Nephron progenitor cell (in vitro differentiated cells): ENCODE measurements around the gene MGLL.

Experiments
- DNase-seq: peaks from one replicate; pipeline ENCODE4 v3.0.0; 2021
- H3K27ac Mint-ChIP-seq: 2 replicates; pipeline ENCODE4 v1.8.0; 2021; ENCODE audit warnings: mild to moderate bottlenecking, moderate library complexity, mixed read lengths
- H3K27me3 Mint-ChIP-seq: 2 replicates; pipeline ENCODE4 v1.8.0; 2021; ENCODE audit warnings: mild to moderate bottlenecking, low read depth, mixed read lengths; ENCODE audit not compliant: poor library complexity
- H3K36me3 Mint-ChIP-seq: 2 replicates; pipeline ENCODE4 v1.8.0; 2021; ENCODE audit warnings: low read depth, mixed read lengths
- H3K4me1 Mint-ChIP-seq: 2 replicates; pipeline ENCODE4 v1.8.0; 2021; ENCODE audit warnings: mixed read lengths
- H3K4me3 Mint-ChIP-seq: 2 replicates; pipeline ENCODE4 v1.8.0; 2021; ENCODE audit warnings: mild to moderate bottlenecking, moderate library complexity, mixed read lengths
- H3K9me3 Mint-ChIP-seq: 2 replicates; pipeline ENCODE4 v1.8.0; 2021; ENCODE audit warnings: mild to moderate bottlenecking, moderate library complexity, mixed read lengths
- CTCF ChIP-seq: fragments of 200-600 bp; sonication (generic); IDR thresholded peaks from 2 replicates; pipeline ENCODE4 v1.5.0; 2021; ENCODE audit warnings: antibody characterized with exemption

The MGLL gene

DNA sequence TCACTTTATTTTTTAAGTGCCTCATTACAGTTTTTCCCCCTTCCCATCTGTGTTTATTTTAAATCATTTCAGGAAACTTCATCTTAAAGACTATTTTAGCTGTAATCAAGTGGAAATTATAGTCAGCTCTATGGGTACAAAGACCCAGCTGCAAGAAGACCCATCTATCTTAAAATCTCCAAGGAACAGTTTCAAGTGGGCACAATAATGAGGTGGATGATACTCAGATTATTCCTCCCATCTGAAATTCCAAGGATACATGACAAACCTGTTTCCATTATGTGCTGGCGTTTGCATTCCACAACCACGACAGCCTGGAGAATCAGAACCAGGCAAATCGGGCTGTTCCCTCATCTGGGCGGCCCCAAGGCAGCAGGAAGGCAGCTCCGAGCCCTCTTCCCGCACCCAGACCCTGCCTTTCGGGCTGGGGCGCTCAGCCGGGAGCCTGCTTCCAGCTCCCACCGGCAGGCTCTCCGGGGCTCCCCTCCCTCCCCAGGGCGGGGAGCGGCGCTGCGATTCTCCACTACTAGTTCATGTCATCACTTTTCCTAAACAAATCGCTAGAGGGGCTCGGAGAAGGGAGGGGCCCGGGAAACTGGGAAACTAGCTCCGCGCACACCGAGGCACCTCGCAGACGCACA, at the start of gene MGLL:
MGLL (minus strand) TSS at position 475 of the 641 bp plus-strand sequence; CDS start at position 278, 197 bp downstream.
- no peak within 1 kb of the TSS for H3K27ac Mint-ChIP-seq
- H3K27me3 Mint-ChIP-seq, result peaks cover 62% of the 10 kb centered on the region
- peaks cover 13% of the 10 kb centered on the region for H3K9me3 Mint-ChIP-seq
- peak; percentile 55 for DNase-seq
- H3K36me3 Mint-ChIP-seq, result no peaks in the 10 kb centered on the region
- peak within 1 kb of the TSS; percentile 91 for H3K4me3 Mint-ChIP-seq
- H3K4me1 Mint-ChIP-seq, result peaks cover 31% of the 10 kb centered on the region
- no peak for TF ChIP-seq CTCF

DNA sequence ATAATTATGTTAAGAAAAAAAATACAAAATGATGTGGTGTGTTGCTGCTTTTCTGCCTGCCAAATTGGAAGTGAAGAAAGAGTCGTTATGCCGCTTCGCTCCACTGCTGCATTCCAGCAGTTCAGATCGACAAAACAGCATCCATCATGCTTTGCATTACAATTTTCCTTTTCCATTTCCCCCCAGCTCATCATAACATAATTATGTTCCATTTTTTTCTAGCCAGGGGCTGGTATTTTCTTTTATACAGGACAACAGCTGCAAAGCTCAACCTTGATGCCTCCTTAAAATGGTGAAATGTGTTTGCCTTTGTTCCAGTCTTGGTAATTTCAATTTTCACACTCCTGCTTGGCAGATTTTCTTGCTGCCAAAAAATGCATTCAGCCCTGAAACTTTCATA, 47.8 kb upstream of the MGLL start:
- Mint-ChIP-seq H3K27me3 (peaks cover 4% of the 10 kb centered on the region), H3K27ac (no peak overlapping the region), H3K36me3 (no peaks in the 10 kb centered on the region), H3K9me3 (no peaks in the 10 kb centered on the region), H3K4me1 (peaks cover 5% of the 10 kb centered on the region), H3K4me3 (no peak overlapping the region)
- DNase-seq, result no peak
- TF ChIP-seq CTCF, result no peak

DNA sequence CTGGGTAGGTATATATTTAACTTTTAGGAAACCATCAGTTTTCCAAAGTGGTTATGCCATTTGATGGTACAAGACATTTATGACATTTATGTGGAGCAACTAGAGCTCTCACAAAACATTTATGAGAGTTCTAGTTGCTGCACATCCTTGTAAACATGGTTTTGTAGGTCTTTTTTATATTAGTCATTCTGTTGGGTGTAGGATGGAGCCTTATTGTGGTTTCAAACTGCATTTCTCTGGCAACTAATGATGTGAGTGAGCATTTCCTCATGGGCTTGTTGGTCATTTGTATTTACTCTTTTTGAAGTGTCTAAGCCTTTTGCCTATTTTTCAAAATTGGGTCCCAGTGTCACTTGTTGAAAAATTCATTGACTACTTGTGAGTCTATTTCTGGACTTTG, 45.7 kb upstream of the MGLL start:
- Mint-ChIP-seq H3K4me1 (peaks cover 5% of the 10 kb centered on the region), H3K27me3 (peaks cover 4% of the 10 kb centered on the region), H3K27ac (no peak overlapping the region), H3K4me3 (no peak overlapping the region), H3K36me3 (no peaks in the 10 kb centered on the region), H3K9me3 (no peaks in the 10 kb centered on the region)
- no peak for TF ChIP-seq CTCF
- no peak for DNase-seq

GRCh38 chr3:127867412-127867811, 45.1 kb upstream of the MGLL start:
- TF ChIP-seq CTCF, result no peak
- Mint-ChIP-seq H3K27ac (peak overlapping the region; percentile 29), H3K27me3 (peaks cover 4% of the 10 kb centered on the region), H3K9me3 (no peaks in the 10 kb centered on the region), H3K4me1 (peaks cover 5% of the 10 kb centered on the region), H3K36me3 (no peaks in the 10 kb centered on the region), H3K4me3 (no peak overlapping the region)
- DNase-seq, result no peak

- no peak overlapping the region for H3K27ac Mint-ChIP-seq
- no peak for TF ChIP-seq CTCF
- H3K4me3 Mint-ChIP-seq, result no peak overlapping the region
- no peaks in the 10 kb centered on the region for H3K36me3 Mint-ChIP-seq
- H3K4me1 Mint-ChIP-seq, result peaks cover 5% of the 10 kb centered on the region
- no peaks in the 10 kb centered on the region for H3K9me3 Mint-ChIP-seq
- DNase-seq, result no peak
- H3K27me3 Mint-ChIP-seq, result peaks cover 8% of the 10 kb centered on the region
These were observed 43.6 kb upstream of the MGLL start for GRCh38 chr3:127865941-127866340.

DNA sequence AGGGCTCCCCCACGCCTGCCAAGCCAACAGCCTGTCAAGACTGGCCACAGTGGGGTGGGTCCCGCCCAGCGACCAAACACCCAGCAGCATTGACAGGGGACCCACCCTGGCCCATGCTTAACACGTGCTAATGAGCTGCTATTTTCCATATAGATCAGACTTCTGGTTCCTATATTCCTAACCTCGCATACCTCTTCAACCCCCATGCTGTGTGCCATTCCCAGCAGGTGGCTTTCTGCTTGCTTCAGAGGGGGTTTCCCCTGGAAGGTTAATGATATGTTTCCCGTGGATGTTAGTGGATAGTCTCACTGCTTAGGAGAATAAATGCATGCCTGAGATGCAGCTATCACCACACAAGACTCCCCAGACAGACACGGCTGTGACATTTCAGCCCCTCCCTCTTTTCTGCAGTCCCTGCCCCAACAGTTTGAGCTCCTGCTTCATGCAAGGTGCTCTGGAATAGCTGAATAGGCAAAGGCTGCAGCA, 37.9 kb upstream of the MGLL start:
- no peak for DNase-seq
- H3K9me3 Mint-ChIP-seq, result no peaks in the 10 kb centered on the region

More for the DNA sequence above, 37.9 kb upstream of the MGLL start:
- Mint-ChIP-seq H3K36me3 (no peaks in the 10 kb centered on the region), H3K27me3 (peaks cover 4% of the 10 kb centered on the region), H3K4me1 (no peaks in the 10 kb centered on the region), H3K27ac (no peak overlapping the region), H3K4me3 (no peak overlapping the region)
- TF ChIP-seq CTCF, result no peak
